H9 (cell line): Measurements from ENCODE around the gene RAP1GAP2. TPM values are rescaled to one million over a fixed set of nuclear protein-coding genes. Genes with fewer than 3 reads are reported as not detected.

Source experiments
- DNase-seq: peaks from one replicate; pipeline ENCODE4 v3.0.0-alpha.2; 2017
- H2AFZ ChIP-seq: one replicate; pipeline ENCODE4 v1.6.1; 2013; ENCODE audit warnings: mild to moderate bottlenecking, low read length, control low read depth, moderate library complexity
- H2AK5ac ChIP-seq: 2 replicates; pipeline ENCODE4 v1.6.1; 2013; ENCODE audit warnings: low read length, control low read depth, mixed read lengths; ENCODE audit not compliant: insufficient read length
- H2BK120ac ChIP-seq: one replicate; pipeline ENCODE4 v1.6.1; 2013; ENCODE audit warnings: low read depth, mild to moderate bottlenecking, low read length, control low read depth, inconsistent platforms; ENCODE audit not compliant: poor library complexity, severe bottlenecking
- H2BK12ac ChIP-seq: 2 replicates; pipeline ENCODE4 v1.6.1; 2013; ENCODE audit warnings: low read length, control low read depth, mixed read lengths, low read depth; ENCODE audit not compliant: insufficient read length
- H2BK15ac ChIP-seq: 2 replicates; pipeline ENCODE4 v1.6.1; 2013; ENCODE audit warnings: low read depth, low read length, control low read depth
- H2BK20ac ChIP-seq: one replicate; pipeline ENCODE4 v1.6.1; 2013; ENCODE audit warnings: low read depth, mild to moderate bottlenecking, low read length, control low read depth, inconsistent platforms; ENCODE audit not compliant: poor library complexity, severe bottlenecking
- H2BK5ac ChIP-seq: 2 replicates; pipeline ENCODE4 v1.6.1; 2013; ENCODE audit warnings: low read length, control low read depth, mixed read lengths; ENCODE audit not compliant: insufficient read length
- H3K14ac ChIP-seq: 2 replicates; pipeline ENCODE4 v1.6.1; 2013; ENCODE audit warnings: low read length, control low read depth; ENCODE audit not compliant: insufficient read depth
- H3K18ac ChIP-seq: 2 replicates; pipeline ENCODE4 v1.6.1; 2013; ENCODE audit warnings: low read depth, mild to moderate bottlenecking, mixed read lengths, low read length, control low read depth; ENCODE audit not compliant: insufficient read length
- H3K23ac ChIP-seq: 2 replicates; pipeline ENCODE4 v1.6.1; 2013; ENCODE audit warnings: low read length, control low read depth, mixed read lengths, low read depth; ENCODE audit not compliant: insufficient read length
- H3K23me2 ChIP-seq: 2 replicates; pipeline ENCODE4 v1.6.1; 2013; ENCODE audit warnings: low read depth, mild to moderate bottlenecking, mixed read lengths, low read length, control low read depth; ENCODE audit not compliant: insufficient read length, poor library complexity, severe bottlenecking
- H3K27ac ChIP-seq: 2 replicates; pipeline ENCODE4 v1.5.1; 2013; ENCODE audit warnings: low read length, control low read depth, mixed read lengths, low read depth; ENCODE audit not compliant: insufficient read length
- H3K27me3 ChIP-seq: 2 replicates; pipeline ENCODE4 v1.6.1; 2013; ENCODE audit warnings: low read length, control low read depth, inconsistent platforms; ENCODE audit not compliant: insufficient read depth
- H3K4ac ChIP-seq: 2 replicates; pipeline ENCODE4 v1.6.1; 2013; ENCODE audit warnings: low read depth, mild to moderate bottlenecking, control low read depth, inconsistent platforms, low read length, moderate library complexity
- H3K4me1 ChIP-seq: 2 replicates; pipeline ENCODE4 v1.6.1; 2013; ENCODE audit warnings: low read length, control low read depth, inconsistent platforms; ENCODE audit not compliant: insufficient read depth
- H3K4me2 ChIP-seq: 2 replicates; pipeline ENCODE4 v1.6.1; 2013; ENCODE audit warnings: low read length, control low read depth, mixed read lengths; ENCODE audit not compliant: insufficient read length, insufficient read depth
- H3K56ac ChIP-seq: 2 replicates; pipeline ENCODE4 v1.6.1; 2013; ENCODE audit warnings: low read depth, mild to moderate bottlenecking, mixed read lengths, low read length, control low read depth; ENCODE audit not compliant: insufficient read length
- H3K79me1 ChIP-seq: 2 replicates; pipeline ENCODE4 v1.6.1; 2013; ENCODE audit warnings: low read depth, mild to moderate bottlenecking, moderate library complexity, low read length, control low read depth, inconsistent platforms; ENCODE audit not compliant: insufficient read depth, poor library complexity, severe bottlenecking
- H3K79me2 ChIP-seq: 2 replicates; pipeline ENCODE4 v1.6.1; 2013; ENCODE audit warnings: low read length, control low read depth, inconsistent platforms; ENCODE audit not compliant: insufficient read depth
- H3K9ac ChIP-seq: 2 replicates; pipeline ENCODE4 v1.6.1; 2013; ENCODE audit warnings: low read length, control low read depth, mixed read lengths; ENCODE audit not compliant: insufficient read length; ENCODE audit errors: extremely low read depth
- H3K9me3 ChIP-seq: one replicate; pipeline ENCODE4 v1.6.1; 2013; ENCODE audit warnings: low read depth, low read length, inconsistent platforms; ENCODE audit not compliant: control insufficient read depth
- H3T11ph ChIP-seq: one replicate; pipeline ENCODE4 v1.6.1; 2013; ENCODE audit warnings: mild to moderate bottlenecking, low read length, control low read depth, inconsistent platforms
- H4K20me1 ChIP-seq: one replicate; pipeline ENCODE4 v1.6.1; 2013; ENCODE audit not compliant: control insufficient read depth, insufficient read length, insufficient read depth
- H4K5ac ChIP-seq: 2 replicates; pipeline ENCODE4 v1.6.1; 2013; ENCODE audit warnings: low read depth, mild to moderate bottlenecking, mixed read lengths, low read length, control low read depth; ENCODE audit not compliant: insufficient read length
- H4K8ac ChIP-seq: replicated peaks from 2 replicates; pipeline ENCODE4 v1.6.1; 2013; ENCODE audit warnings: low read length, control low read depth, mixed read lengths, low read depth; ENCODE audit not compliant: insufficient read length
- H4K91ac ChIP-seq: 2 replicates; pipeline ENCODE4 v1.6.1; 2013; ENCODE audit warnings: low read depth, mild to moderate bottlenecking, moderate library complexity, mixed read lengths, low read length, control low read depth; ENCODE audit not compliant: insufficient read length
- H3K27ac Mint-ChIP-seq, 3 experiments: 2 replicates in 2 of 3; 3 replicates in 1 of 3; pipeline ENCODE4 v1.8.0; 2020 to 2021; ENCODE audit warnings: mixed read lengths in 3 of 3, mild to moderate bottlenecking in 1 of 3, moderate library complexity in 1 of 3
- H3K27me3 Mint-ChIP-seq: 2 replicates; pipeline ENCODE4 v1.8.0; 2021; ENCODE audit warnings: low read depth, mild to moderate bottlenecking, moderate library complexity, mixed read lengths
- H3K36me3 Mint-ChIP-seq, 3 experiments: 2 replicates in 2 of 3; 3 replicates in 1 of 3; pipeline ENCODE4 v1.8.0; 2020 to 2021; ENCODE audit warnings: low read depth in 3 of 3, mixed read lengths in 3 of 3; ENCODE audit not compliant: insufficient read depth in 1 of 3
- H3K4me1 Mint-ChIP-seq, 2 experiments: 2 replicates each; pipeline ENCODE4 v1.8.0; 2020; ENCODE audit warnings: mixed read lengths in 2 of 2
- H3K4me3 Mint-ChIP-seq, 2 experiments: 2 replicates in 1 of 2; 3 replicates in 1 of 2; pipeline ENCODE4 v1.8.0; 2020 to 2021; ENCODE audit warnings: mild to moderate bottlenecking in 2 of 2, mixed read lengths in 2 of 2, moderate library complexity in 1 of 2
- H3K9me3 Mint-ChIP-seq, 2 experiments: 2 replicates in 1 of 2; 3 replicates in 1 of 2; pipeline ENCODE4 v1.8.0; 2020; ENCODE audit warnings: mild to moderate bottlenecking in 2 of 2, mixed read lengths in 2 of 2, moderate library complexity in 1 of 2
- WGBS: extraction: QIAGEN DNeasy Blood & Tissue Kit; methylation state at CpG from one replicate; pipeline ENCODE4 v1.1.7; 2013; ENCODE audit warnings: missing lambda C conversion rate, low lambda C conversion rate, mixed read lengths; ENCODE audit not compliant: insufficient read length; ENCODE audit errors: extremely low coverage; 5-methylcytosine and 5-hydroxymethylcytosine counted together
- total RNA-seq: library from RNA; stranded (reverse); gene quantifications from 2 replicates; pipeline ENCODE4 v1.2.1, GENCODE V29; 2021
- TF ChIP-seq, protein P1 (sequence below): fragments of 200-600 bp; sonication (generic); conservative IDR thresholded peaks from 3 replicates; pipeline ENCODE4 v1.8.0; 2021; ENCODE audit warnings: antibody characterized with exemption, mild to moderate bottlenecking

The RAP1GAP2 gene
- total RNA-seq, 1 experiment from 2014 or later: 33.8 TPM

GRCh38 chr17:3033248-3033640 lies 237.0 kb downstream of the RAP1GAP2 start:
- Mint-ChIP-seq H3K27me3 (no peaks in the 10 kb centered on the region), H3K4me1 (no peaks in the 10 kb centered on the region), H3K9me3 (no peaks in the 10 kb centered on the region), H3K4me3 (no peak overlapping the region), H3K27ac (no peak overlapping the region; a peak in 1 of 7 replicates), H3K36me3 (peaks cover 6 to 24% (median 15%) of the 10 kb centered on the region in 3 experiments; a peak in 6 of 7 replicates)
- Histone ChIP-seq H2BK20ac (no peak overlapping the region), H3K23ac (no peak overlapping the region), H2BK120ac (no peak overlapping the region), H3K27ac (no peak overlapping the region), H3K9me3 (no peaks in the 10 kb centered on the region), H3K14ac (no peak overlapping the region), H3K27me3 (no peaks in the 10 kb centered on the region), H3T11ph (no peak overlapping the region), H2BK15ac (no peak overlapping the region), H3K79me2 (no peaks in the 10 kb centered on the region), H3K56ac (no peak overlapping the region), H3K23me2 (no peaks in the 10 kb centered on the region), H2AK5ac (no peak overlapping the region), H2AFZ (no peak overlapping the region), H2BK12ac (no peak overlapping the region), H3K4ac (no peak overlapping the region), H4K20me1 (no peaks in the 10 kb centered on the region), H3K4me2 (no peak overlapping the region), H4K8ac (no peak overlapping the region), H3K18ac (no peak overlapping the region), H2BK5ac (no peak overlapping the region), H3K9ac (no peak overlapping the region), H3K4me1 (no peaks in the 10 kb centered on the region), H4K5ac (no peak overlapping the region), H4K91ac (no peak overlapping the region), H3K79me1 (no peaks in the 10 kb centered on the region)
- peak; percentile 25 for DNase-seq
- TF ChIP-seq, protein P1, sequence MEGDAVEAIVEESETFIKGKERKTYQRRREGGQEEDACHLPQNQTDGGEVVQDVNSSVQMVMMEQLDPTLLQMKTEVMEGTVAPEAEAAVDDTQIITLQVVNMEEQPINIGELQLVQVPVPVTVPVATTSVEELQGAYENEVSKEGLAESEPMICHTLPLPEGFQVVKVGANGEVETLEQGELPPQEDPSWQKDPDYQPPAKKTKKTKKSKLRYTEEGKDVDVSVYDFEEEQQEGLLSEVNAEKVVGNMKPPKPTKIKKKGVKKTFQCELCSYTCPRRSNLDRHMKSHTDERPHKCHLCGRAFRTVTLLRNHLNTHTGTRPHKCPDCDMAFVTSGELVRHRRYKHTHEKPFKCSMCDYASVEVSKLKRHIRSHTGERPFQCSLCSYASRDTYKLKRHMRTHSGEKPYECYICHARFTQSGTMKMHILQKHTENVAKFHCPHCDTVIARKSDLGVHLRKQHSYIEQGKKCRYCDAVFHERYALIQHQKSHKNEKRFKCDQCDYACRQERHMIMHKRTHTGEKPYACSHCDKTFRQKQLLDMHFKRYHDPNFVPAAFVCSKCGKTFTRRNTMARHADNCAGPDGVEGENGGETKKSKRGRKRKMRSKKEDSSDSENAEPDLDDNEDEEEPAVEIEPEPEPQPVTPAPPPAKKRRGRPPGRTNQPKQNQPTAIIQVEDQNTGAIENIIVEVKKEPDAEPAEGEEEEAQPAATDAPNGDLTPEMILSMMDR: no peak
- no CpG with 5 or more reads among the region's 15 CpGs for WGBS
